HUES48 (cell line): ENCODE data around the gene PPP1R8.
A peak's percentile ranks its signal among the peaks of the same experiment; 100 is the strongest.
"Not testable (repeated sequence)": the region's sequence is repeated elsewhere in the genome, so short reads cannot be mapped to it uniquely, and the experiment has no call there.

ENCODE experiments used
- H3K27ac ChIP-seq: one replicate; pipeline ENCODE4 v1.7.0; 2013; ENCODE audit warnings: low read depth, low read length, inconsistent platforms
- H3K27me3 ChIP-seq: 2 replicates; pipeline ENCODE4 v1.6.1; 2013; ENCODE audit warnings: mild to moderate bottlenecking, low read length; ENCODE audit not compliant: control insufficient read depth, insufficient read depth
- H3K36me3 ChIP-seq: 2 replicates; pipeline ENCODE4 v1.6.1; 2013; ENCODE audit warnings: low read length; ENCODE audit not compliant: control insufficient read depth, insufficient read depth
- H3K4me1 ChIP-seq: 2 replicates; pipeline ENCODE4 v1.6.1; 2013; ENCODE audit warnings: mild to moderate bottlenecking, low read length; ENCODE audit not compliant: control insufficient read depth, insufficient read depth
- H3K4me3 ChIP-seq: 2 replicates; pipeline ENCODE4 v1.5.1; 2013; ENCODE audit warnings: mild to moderate bottlenecking, low read depth, low read length
- H3K9ac ChIP-seq: 2 replicates; pipeline ENCODE4 v1.6.1; 2013; ENCODE audit warnings: mild to moderate bottlenecking, low read depth, low read length, moderate library complexity
- H3K9me3 ChIP-seq: 2 replicates; pipeline ENCODE4 v1.6.1; 2013; ENCODE audit warnings: low read length; ENCODE audit not compliant: control insufficient read depth, insufficient read depth

Gene PPP1R8

DNA sequence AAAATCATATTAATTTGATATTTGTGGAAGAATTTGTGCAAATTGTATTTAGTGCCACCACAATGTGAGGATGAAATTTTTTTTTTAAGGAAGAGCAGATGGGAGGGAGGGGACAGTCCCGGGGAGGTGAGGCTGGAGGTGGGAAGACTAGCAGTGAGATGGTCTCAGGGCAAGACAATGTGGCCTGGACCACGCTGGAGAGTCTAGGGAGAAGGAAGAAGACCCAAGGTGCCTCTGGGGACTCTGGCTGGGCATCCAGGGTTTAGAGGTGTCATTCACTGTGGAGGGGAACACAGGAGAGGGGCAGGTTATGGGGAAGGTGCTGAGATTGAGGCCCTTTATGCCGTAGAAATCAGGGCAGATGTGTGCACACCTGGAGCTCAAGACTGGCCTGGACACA is 31.4 kb downstream of the PPP1R8 start:
- Histone ChIP-seq H3K27me3 (no peaks in the 10 kb centered on the region), H3K9ac (no peak overlapping the region), H3K9me3 (no peaks in the 10 kb centered on the region), H3K4me1 (peaks cover 2% of the 10 kb centered on the region; the same call in 1 of the 2 replicates), H3K36me3 (no peaks in the 10 kb centered on the region), H3K27ac (no peak overlapping the region), H3K4me3 (no peak overlapping the region)

DNA sequence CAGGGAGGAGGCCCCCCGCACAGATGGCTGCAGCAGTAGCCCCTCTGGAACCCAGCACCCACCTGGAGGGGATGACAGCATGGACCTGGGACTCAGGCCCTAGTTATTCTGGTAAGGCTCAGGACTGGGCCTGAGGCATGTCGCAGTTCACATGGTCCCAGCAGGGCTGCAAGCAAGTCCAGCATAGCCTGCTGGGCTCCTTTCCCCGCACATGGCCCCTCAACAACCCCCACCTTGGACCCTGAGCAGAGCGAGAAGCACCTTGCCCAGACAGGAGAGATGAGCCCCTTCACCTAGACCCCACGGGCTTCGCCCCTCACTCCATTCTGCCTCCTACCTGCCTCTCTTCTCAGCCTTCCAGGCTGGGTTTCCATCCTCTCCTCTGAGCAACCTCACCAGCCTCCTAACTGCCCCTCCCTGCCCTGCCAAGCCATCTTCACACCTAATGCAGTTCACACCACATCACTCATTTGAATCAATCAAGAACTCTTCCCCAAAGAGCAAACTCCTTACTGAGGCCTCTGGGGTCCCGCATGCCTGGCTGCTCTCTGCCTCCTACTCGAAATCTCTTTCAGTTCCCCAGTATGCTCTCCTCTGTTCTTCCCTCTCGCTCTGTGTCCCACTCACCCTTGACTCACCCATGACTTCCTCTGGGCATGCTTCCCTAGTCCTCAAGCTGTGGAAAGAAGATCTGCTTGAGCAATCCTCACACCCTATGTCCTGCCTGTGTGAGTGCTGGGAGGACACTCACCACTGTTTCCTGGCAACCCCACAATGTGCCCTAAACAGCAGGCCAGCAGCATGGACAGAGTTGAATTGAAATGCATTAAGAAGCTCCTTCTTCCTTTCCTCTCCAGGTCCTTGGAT is 32.3 kb downstream of the PPP1R8 start:
- Histone ChIP-seq H3K9ac (no peak overlapping the region), H3K27me3 (no peaks in the 10 kb centered on the region), H3K36me3 (no peaks in the 10 kb centered on the region), H3K27ac (no peak overlapping the region), H3K4me1 (peaks cover 2% of the 10 kb centered on the region; the same call in 1 of the 2 replicates), H3K4me3 (no peak overlapping the region), H3K9me3 (no peaks in the 10 kb centered on the region)

DNA sequence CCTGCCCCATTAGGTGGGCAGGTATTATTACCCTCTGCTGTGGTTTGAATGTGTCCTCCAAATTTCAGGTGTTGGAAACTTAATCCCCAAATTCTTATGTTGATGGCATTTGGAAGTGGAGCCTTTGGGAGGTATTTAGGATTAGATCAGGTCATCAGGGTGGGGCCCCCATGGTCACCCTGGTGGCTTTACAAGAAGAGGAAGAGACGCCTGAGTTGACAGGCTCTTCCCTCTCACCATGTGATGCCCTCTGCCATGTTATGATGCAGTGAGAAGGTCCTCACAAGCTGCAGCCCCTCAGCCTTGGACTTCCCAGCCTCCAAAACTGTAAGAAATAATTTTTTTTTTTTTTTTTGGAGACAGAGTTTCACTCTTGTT is 32.9 kb downstream of the PPP1R8 start:
- H3K27ac ChIP-seq, result no peak overlapping the region
- H3K27me3 ChIP-seq, result no peaks in the 10 kb centered on the region
- no peaks in the 10 kb centered on the region for H3K36me3 ChIP-seq
- H3K4me1 ChIP-seq, result no peaks in the 10 kb centered on the region
- no peak overlapping the region for H3K4me3 ChIP-seq
- no peak overlapping the region for H3K9ac ChIP-seq
- H3K9me3 ChIP-seq, result no peaks in the 10 kb centered on the region

DNA sequence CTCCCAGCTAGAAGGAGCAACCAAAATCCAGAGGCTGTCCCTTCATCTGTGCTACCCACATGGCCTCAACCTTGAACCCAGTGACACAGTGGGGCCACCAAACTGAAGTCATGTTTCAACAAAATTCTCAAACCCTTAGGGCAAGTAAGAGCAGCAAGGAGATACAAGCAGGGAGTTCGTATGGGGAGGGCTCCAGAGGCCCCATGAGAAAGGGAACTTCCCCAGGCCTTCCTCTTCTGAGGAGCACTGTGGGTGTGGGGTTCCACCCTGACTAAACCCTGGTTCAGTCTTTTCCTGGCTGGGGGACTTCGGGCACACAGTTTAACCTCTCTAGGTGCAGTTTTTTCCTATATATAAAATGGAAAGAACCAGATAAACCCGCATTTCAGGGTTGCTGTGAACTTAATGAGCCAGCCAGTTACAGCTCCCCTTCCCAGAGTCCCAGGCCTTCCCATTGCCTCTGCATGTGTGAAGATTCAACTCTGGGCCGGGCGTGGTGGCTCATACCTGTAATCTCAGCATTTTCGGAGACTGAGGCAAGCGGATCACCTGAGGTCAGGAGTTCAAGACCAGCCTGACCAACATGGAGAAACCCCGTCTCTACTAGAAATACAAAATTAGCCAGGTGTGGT is 33.8 kb downstream of the PPP1R8 start:
- Histone ChIP-seq H3K27ac (no peak overlapping the region), H3K9ac (no peak overlapping the region), H3K27me3 (no peaks in the 10 kb centered on the region), H3K9me3 (no peaks in the 10 kb centered on the region), H3K4me3 (no peak overlapping the region), H3K36me3 (no peaks in the 10 kb centered on the region), H3K4me1 (no peaks in the 10 kb centered on the region)

DNA sequence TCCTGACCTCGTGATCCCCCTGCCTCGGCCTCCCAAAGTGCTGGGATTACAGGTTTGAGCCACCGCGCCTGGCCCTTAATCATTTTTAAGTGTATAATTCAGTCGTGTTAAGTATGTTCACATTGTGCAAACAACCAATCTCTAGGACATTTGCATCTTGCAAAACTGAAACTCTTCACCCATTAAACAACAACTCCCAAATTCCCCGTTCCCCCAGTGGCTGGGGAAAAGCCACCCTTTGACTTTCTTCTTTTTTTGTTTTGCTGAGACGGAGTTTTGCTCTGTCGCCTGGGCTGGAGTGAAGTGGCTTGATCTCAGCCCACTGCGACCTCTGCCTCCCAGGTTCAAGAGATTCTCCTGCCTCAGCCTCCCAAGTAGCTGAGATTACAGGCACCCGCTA is 35.2 kb downstream of the PPP1R8 start:
- Histone ChIP-seq H3K9me3 (no peaks in the 10 kb centered on the region), H3K4me3 (no peak overlapping the region), H3K9ac (no peak overlapping the region), H3K4me1 (no peaks in the 10 kb centered on the region), H3K36me3 (no peaks in the 10 kb centered on the region), H3K27ac (no peak overlapping the region), H3K27me3 (no peaks in the 10 kb centered on the region)

DNA sequence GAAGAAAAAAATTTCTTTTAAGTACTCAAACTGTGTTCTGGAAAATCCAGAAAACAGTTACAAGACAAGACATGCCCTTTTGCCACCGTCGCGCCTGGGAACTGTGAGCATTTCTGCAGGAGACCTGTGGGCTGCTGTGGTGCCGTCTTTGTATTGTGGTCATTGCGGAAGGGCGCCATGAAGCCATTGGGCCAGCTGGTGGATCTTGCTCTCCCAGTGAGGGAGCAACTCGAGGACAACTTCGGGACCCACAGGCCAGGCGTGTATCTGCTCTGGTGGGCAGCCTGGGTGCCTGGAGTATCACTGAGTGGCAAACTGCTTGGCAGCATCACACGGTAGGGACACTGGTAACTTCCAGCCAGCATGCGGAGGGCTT is 38.0 kb downstream of the PPP1R8 start:
- H3K9ac ChIP-seq, result no peak overlapping the region
- H3K4me3 ChIP-seq, result no peak overlapping the region
- H3K36me3 ChIP-seq, result no peaks in the 10 kb centered on the region
- H3K27me3 ChIP-seq, result no peaks in the 10 kb centered on the region
- H3K27ac ChIP-seq, result no peak overlapping the region
- H3K4me1 ChIP-seq, result no peaks in the 10 kb centered on the region
- H3K9me3 ChIP-seq, result no peaks in the 10 kb centered on the region

DNA sequence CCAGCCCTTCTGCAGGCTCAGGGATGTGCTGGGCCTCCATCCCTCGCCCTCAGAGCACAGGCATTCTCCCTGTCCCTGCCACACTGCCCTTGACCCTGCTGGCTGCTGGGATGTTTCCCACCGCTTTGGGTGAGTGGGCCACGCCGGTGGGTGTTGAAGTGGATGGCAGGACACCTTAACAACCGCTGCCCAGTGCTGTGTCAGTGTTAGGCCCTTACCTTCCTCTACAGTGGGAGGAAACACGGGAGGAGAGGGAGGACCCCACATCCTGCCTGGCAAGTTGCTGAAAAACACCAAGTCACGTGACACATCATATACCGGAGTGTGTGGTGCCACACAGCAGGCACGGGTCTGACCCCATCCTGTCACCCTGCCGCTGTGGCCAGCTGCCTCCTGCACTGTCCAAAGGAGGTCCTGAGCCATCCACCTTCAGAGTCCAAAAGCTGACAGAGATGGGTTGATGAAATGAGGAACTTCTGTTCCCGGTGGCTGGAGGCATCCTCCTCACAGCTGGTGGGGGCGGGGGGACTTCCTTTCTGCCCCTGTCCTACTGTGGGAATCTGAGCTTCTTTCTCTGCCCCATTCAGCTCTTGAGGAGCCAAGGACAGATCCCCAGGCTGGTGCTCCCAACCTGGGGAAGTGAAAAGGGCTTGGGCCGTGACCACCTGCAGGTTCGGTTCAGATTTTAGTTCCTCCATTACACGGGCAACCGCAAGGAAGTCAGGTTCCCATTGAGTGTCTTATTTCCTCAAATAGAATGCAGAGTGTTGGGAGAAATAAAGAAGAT is 38.5 kb downstream of the PPP1R8 start:
- Histone ChIP-seq H3K9ac (no peak overlapping the region), H3K9me3 (no peaks in the 10 kb centered on the region), H3K27me3 (no peaks in the 10 kb centered on the region), H3K36me3 (no peaks in the 10 kb centered on the region), H3K27ac (no peak overlapping the region), H3K4me3 (no peak overlapping the region), H3K4me1 (no peaks in the 10 kb centered on the region)

DNA sequence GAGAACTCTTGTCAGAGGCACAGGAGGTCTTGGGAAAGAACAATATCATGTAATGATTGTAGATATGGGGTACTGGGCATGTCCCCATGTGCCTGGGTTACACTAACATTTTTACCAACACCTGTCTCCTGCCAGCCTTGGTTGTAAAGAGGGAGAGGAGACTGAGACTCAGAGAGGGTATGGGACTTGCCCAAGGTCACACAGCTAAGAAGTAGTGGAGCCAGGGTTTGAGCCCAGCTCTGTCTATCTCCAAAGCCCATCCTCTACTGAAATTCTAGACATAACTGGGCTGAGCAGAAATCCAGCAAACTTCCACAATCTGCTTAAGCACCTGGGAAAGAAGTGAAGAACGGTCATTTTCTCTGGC is 39.1 kb downstream of the PPP1R8 start:
- Histone ChIP-seq H3K9me3 (no peaks in the 10 kb centered on the region), H3K36me3 (no peaks in the 10 kb centered on the region), H3K9ac (no peak overlapping the region), H3K4me1 (no peaks in the 10 kb centered on the region), H3K27me3 (no peaks in the 10 kb centered on the region), H3K27ac (no peak overlapping the region), H3K4me3 (no peak overlapping the region)

DNA sequence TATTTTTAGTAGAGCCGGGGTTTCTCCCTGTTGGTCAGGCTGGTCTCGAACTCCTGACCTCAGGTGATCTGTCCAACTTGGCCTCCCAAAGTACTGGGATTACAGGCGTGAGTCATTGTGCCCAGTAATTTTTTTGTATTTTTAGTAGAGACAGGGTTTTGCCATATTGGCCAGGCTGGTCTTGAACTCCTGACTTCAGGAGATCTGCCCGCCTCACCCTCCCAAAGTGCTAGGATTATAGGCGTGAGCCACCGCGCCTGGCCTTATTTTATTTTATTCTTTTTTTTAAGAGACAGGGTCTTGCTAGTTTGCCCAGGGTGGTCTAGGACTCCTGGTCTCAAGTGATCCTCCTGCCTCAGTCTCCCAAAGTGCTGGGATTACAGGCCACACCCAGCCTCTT is 40.5 kb downstream of the PPP1R8 start:
- H3K9ac ChIP-seq, H3K9me3 ChIP-seq, H3K27ac ChIP-seq, H3K4me3 ChIP-seq, H3K4me1 ChIP-seq, H3K36me3 ChIP-seq, H3K27me3 ChIP-seq: not testable (repeated sequence)

DNA sequence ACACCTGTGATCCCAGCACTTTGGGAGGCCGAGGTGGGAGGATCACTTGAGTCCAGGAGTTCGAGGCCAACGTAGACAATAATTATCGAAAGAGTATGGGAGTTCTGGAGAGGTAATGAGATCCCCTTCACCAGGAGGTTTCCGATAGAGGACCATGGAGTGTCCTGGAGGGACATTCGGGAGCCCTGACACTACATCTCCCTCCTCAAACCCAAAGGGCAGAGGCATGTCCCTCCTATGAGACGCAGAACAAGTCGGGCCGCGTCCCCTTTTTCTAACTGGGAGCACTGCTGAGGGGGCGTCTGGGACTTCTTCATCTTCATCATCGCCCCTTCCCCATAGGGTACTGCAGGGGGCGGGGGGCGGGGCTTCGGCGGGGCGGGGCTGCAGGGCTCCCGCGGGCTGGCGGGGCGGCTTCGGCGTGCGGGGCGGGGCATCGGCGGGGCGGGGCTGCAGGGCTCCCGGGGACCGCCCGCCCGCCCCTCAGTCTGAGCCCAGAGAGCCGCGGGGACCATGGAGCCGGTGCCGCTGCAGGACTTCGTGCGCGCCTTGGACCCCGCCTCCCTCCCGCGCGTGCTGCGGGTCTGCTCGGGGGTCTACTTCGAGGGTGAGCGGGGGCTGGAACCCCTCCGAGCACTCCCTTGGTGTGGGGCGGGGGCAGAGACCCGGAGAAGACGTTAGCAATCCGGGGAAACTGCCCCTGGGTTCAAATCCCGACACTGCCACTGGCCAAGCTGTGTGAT is 41.6 kb downstream of the PPP1R8 start, which contains the start of gene THEMIS2:
THEMIS2 (plus strand) TSS at position 486 of the 743 bp plus-strand sequence; CDS start at position 514, 28 bp downstream.
- Histone ChIP-seq H3K4me1 (no peaks in the 10 kb centered on the region), H3K9ac (peak within 1 kb of the TSS; percentile 10; the same call in 1 of the 2 replicates), H3K4me3 (peak within 1 kb of the TSS; percentile 84), H3K9me3 (no peaks in the 10 kb centered on the region), H3K36me3 (no peaks in the 10 kb centered on the region), H3K27ac (no peak within 1 kb of the TSS), H3K27me3 (no peaks in the 10 kb centered on the region)
